SK-N-SH (cell line): ENCODE data around the gene UGDH. TPM values are rescaled to one million over a fixed set of nuclear protein-coding genes. Genes with fewer than 3 reads are reported as not detected.
"Not testable (repeated sequence)": the region's sequence is repeated elsewhere in the genome, so short reads cannot be mapped to it uniquely, and the experiment has no call there.

Source experiments
- CTCF ChIA-PET: fragments of 300-600, 350-600 bp; formaldehyde crosslinking; extraction: SDS; loops from one replicate; lab custom pipeline; 2021; lab: Yijun Ruan, JAX
- POLR2A ChIA-PET: fragments of 350-600 bp; sonication (Branson Sonifier 250); formaldehyde crosslinking; extraction: SDS; loops from one replicate; lab custom pipeline; 2020; ENCODE audit warnings: antibody characterized with exemption, inconsistent platforms; lab: Yijun Ruan, JAX
- DNase-seq: peaks from one replicate; pipeline ENCODE4 v3.0.0; 2012
- H2AFZ ChIP-seq: fragments of 200-600 bp; sonication (generic); 2 replicates; pipeline ENCODE4 v1.8.1; 2016; ENCODE audit warnings: antibody characterized with exemption, mild to moderate bottlenecking, low read depth
- H3F3A ChIP-seq: fragments of 200-600 bp; sonication (generic); replicated peaks from 2 replicates; pipeline ENCODE3; 2016; ENCODE audit warnings: antibody characterized with exemption, mild to moderate bottlenecking; ENCODE audit not compliant: insufficient read depth
- H3K27ac ChIP-seq, 2 experiments: fragments of 200-500 bp in 1 of 2; fragments of 200-600 bp in 1 of 2; sonication (Bioruptor generic) in 1 of 2; sonication (generic), shearing (Covaris generic) in 1 of 2; 2 replicates each; pipeline versions ENCODE4 v1.5.1 to v1.6.1; 2014 to 2016; ENCODE audit warnings: low read depth in 2 of 2, inconsistent platforms in 1 of 2, low read length in 1 of 2, mild to moderate bottlenecking in 1 of 2, mixed read lengths in 1 of 2
- H3K27me3 ChIP-seq: fragments of 200-600 bp; sonication (generic), shearing (Covaris generic); 2 replicates; pipeline ENCODE4 v1.6.1; 2016; ENCODE audit warnings: mixed run types; ENCODE audit not compliant: insufficient read depth
- H3K36me3 ChIP-seq, 2 experiments: fragments of 200-500 bp in 1 of 2; fragments of 200-600 bp in 1 of 2; sonication (Bioruptor generic) in 1 of 2; sonication (generic) in 1 of 2; replicated peaks in 1 of 2; 2 replicates each; pipeline versions ENCODE3 to v1.5.1; 2014 to 2016; ENCODE audit warnings: low read length in 1 of 2, mild to moderate bottlenecking in 1 of 2; ENCODE audit not compliant: insufficient read depth in 2 of 2, control insufficient read depth in 1 of 2
- H3K4me1 ChIP-seq, 2 experiments: fragments of 200-500 bp in 1 of 2; fragments of 200-600 bp in 1 of 2; sonication (Bioruptor generic) in 1 of 2; sonication (generic), shearing (Covaris generic) in 1 of 2; 2 replicates each; pipeline versions ENCODE4 v1.5.1 to v1.6.1; 2014 to 2016; ENCODE audit warnings: low read depth in 1 of 2, low read length in 1 of 2, mixed run types in 1 of 2; ENCODE audit not compliant: insufficient read depth in 2 of 2, control insufficient read depth in 1 of 2
- H3K4me2 ChIP-seq: fragments of 200-600 bp; sonication (generic), shearing (Covaris generic); 2 replicates; pipeline ENCODE4 v1.6.1; 2017; ENCODE audit warnings: mixed run types
- H3K4me3 ChIP-seq, 2 experiments: fragments of 200-500 bp in 1 of 2; fragments of 200-600 bp in 1 of 2; sonication (Bioruptor generic) in 1 of 2; sonication (generic), shearing (Covaris generic) in 1 of 2; 2 replicates each; pipeline versions ENCODE4 v1.5.1 to v1.8.1; 2014 to 2016; ENCODE audit warnings: low read depth in 2 of 2, inconsistent platforms in 1 of 2, low read length in 1 of 2, mild to moderate bottlenecking in 1 of 2, mixed read lengths in 1 of 2, moderate library complexity in 1 of 2
- H3K79me2 ChIP-seq: fragments of 200-600 bp; sonication (generic); 2 replicates; pipeline ENCODE4 v1.8.1; 2017; ENCODE audit warnings: mild to moderate bottlenecking; ENCODE audit not compliant: insufficient read depth
- H3K9ac ChIP-seq: fragments of 200-600 bp; sonication (generic); 2 replicates; pipeline ENCODE4 v1.6.1; 2017; ENCODE audit warnings: mixed run types
- H3K9me2 ChIP-seq: fragments of 200-600 bp; sonication (generic); 2 replicates; pipeline ENCODE4 v1.6.1; 2017; ENCODE audit warnings: mixed run types
- H3K9me3 ChIP-seq: fragments of 200-600 bp; sonication (generic); 2 replicates; pipeline ENCODE4 v1.6.1; 2017; ENCODE audit warnings: mixed run types, mild to moderate bottlenecking, moderate library complexity
- H4K20me1 ChIP-seq: fragments of 200-600 bp; sonication (generic); 2 replicates; pipeline ENCODE4 v1.6.1; 2017; ENCODE audit warnings: mild to moderate bottlenecking, mixed run types; ENCODE audit not compliant: insufficient read depth
- ELF1 ChIP-seq: IDR thresholded peaks from 2 replicates; pipeline ENCODE4 v1.4.0; 2012
- EZH2phosphoT487 ChIP-seq: fragments of 200-600 bp; sonication (generic); IDR thresholded peaks from 2 replicates; pipeline ENCODE4 v1.6.1; 2017; ENCODE audit warnings: low read depth, mixed run types, mild to moderate bottlenecking, antibody characterized with exemption, moderate library complexity, borderline replicate concordance
- FOXJ3 ChIP-seq: sonication (generic); formaldehyde crosslinking; IDR thresholded peaks from 2 replicates; pipeline ENCODE4 v1.5.1; 2020; ENCODE audit warnings: mild to moderate bottlenecking, missing genetic modification reagents
- FOXM1 ChIP-seq: IDR thresholded peaks from 2 replicates; pipeline ENCODE4 v1.4.0; 2012; ENCODE audit warnings: low read depth, mild to moderate bottlenecking
- MXI1 ChIP-seq: IDR thresholded peaks from 2 replicates; pipeline ENCODE4 v1.6.1; 2012; ENCODE audit warnings: mild to moderate bottlenecking, low read depth, low read length, improper control_type of control experiment
- RXRA ChIP-seq: IDR thresholded peaks from 2 replicates; pipeline ENCODE4 v1.4.0; 2012; ENCODE audit warnings: low read depth, mild to moderate bottlenecking, borderline replicate concordance
- TEAD4 ChIP-seq: IDR thresholded peaks from 2 replicates; pipeline ENCODE4 v1.4.0; 2012; ENCODE audit warnings: mild to moderate bottlenecking, borderline replicate concordance; ENCODE audit not compliant: insufficient read depth
- WGBS: methylation state at CpG from one replicate; pipeline ENCODE4 v1.1.6; 2017; ENCODE audit warnings: low lambda C conversion rate; 5-methylcytosine and 5-hydroxymethylcytosine counted together
- polyA plus RNA-seq, 3 experiments: library from polyadenylated mRNA; depleted of rRNA; stranded (reverse); fragments of >200 nt; gene quantifications; 2 replicates each; pipeline ENCODE4 v1.2.3, GENCODE V29; 2012
- TF ChIP-seq, protein P1 (sequence below): fragments of 200-600 bp; sonication (generic); IDR thresholded peaks from 2 replicates; pipeline ENCODE4 v1.6.1; 2017; ENCODE audit warnings: antibody characterized with exemption, mild to moderate bottlenecking, moderate library complexity
- TF ChIP-seq, protein P2 (sequence below): IDR thresholded peaks from 2 replicates; pipeline ENCODE4 v1.4.0; 2012; ENCODE audit warnings: low read depth, borderline replicate concordance
- TF ChIP-seq, protein P3 (sequence below): IDR thresholded peaks from 2 replicates; pipeline ENCODE4 v1.4.0; 2012; ENCODE audit warnings: low read depth

The UGDH gene
- polyA plus RNA-seq, 1 of the 3 experiments (the other 2 are of a cell fraction), result 41.6 TPM

- ChIA-PET POLR2A (no interaction called here), CTCF (no interaction called here)
- H3K9me2 ChIP-seq, result no peaks in the 10 kb centered on the region
- peak overlapping the region in 1 of 2 experiments; percentile 26; a peak in 2 of 4 replicates for H3K27ac ChIP-seq
- no peak for DNase-seq
- no peaks in the 10 kb centered on the region for H3K9me3 ChIP-seq
- no peak overlapping the region for H3K4me3 ChIP-seq
- TF ChIP-seq, protein P1, sequence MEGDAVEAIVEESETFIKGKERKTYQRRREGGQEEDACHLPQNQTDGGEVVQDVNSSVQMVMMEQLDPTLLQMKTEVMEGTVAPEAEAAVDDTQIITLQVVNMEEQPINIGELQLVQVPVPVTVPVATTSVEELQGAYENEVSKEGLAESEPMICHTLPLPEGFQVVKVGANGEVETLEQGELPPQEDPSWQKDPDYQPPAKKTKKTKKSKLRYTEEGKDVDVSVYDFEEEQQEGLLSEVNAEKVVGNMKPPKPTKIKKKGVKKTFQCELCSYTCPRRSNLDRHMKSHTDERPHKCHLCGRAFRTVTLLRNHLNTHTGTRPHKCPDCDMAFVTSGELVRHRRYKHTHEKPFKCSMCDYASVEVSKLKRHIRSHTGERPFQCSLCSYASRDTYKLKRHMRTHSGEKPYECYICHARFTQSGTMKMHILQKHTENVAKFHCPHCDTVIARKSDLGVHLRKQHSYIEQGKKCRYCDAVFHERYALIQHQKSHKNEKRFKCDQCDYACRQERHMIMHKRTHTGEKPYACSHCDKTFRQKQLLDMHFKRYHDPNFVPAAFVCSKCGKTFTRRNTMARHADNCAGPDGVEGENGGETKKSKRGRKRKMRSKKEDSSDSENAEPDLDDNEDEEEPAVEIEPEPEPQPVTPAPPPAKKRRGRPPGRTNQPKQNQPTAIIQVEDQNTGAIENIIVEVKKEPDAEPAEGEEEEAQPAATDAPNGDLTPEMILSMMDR, result no peak
- no peak for TF ChIP-seq MXI1
- TF ChIP-seq FOXJ3 (CRISPR knock-in tag), result no peak
- no peak for TF ChIP-seq EZH2phosphoT487
- TF ChIP-seq RXRA, result no peak
- TF ChIP-seq FOXM1, result no peak
- TF ChIP-seq, protein P2, sequence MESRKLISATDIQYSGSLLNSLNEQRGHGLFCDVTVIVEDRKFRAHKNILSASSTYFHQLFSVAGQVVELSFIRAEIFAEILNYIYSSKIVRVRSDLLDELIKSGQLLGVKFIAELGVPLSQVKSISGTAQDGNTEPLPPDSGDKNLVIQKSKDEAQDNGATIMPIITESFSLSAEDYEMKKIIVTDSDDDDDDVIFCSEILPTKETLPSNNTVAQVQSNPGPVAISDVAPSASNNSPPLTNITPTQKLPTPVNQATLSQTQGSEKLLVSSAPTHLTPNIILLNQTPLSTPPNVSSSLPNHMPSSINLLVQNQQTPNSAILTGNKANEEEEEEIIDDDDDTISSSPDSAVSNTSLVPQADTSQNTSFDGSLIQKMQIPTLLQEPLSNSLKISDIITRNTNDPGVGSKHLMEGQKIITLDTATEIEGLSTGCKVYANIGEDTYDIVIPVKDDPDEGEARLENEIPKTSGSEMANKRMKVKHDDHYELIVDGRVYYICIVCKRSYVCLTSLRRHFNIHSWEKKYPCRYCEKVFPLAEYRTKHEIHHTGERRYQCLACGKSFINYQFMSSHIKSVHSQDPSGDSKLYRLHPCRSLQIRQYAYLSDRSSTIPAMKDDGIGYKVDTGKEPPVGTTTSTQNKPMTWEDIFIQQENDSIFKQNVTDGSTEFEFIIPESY, result no peak
- TF ChIP-seq ELF1, result no peak
- TF ChIP-seq, protein P3, sequence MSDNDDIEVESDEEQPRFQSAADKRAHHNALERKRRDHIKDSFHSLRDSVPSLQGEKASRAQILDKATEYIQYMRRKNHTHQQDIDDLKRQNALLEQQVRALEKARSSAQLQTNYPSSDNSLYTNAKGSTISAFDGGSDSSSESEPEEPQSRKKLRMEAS, result no peak
- TF ChIP-seq TEAD4, result no peak
- H3K4me2 ChIP-seq, result no peak overlapping the region
- no peaks in the 10 kb centered on the region for H4K20me1 ChIP-seq
- 0% methylated on average over 1 of the region's 1 CpG for WGBS
- no peak overlapping the region for H3K9ac ChIP-seq
- H3K4me1 ChIP-seq, result peaks cover 0 to 6% of the 10 kb centered on the region in 2 experiments; a peak in 3 of 4 replicates
- peaks cover 12% of the 10 kb centered on the region for H3F3A ChIP-seq
- no peaks in the 10 kb centered on the region for H3K27me3 ChIP-seq
- no peak overlapping the region for H2AFZ ChIP-seq
- no peaks in the 10 kb centered on the region for H3K79me2 ChIP-seq
- H3K36me3 ChIP-seq, result peaks cover 0 to 3% of the 10 kb centered on the region in 2 experiments
Observed at GRCh38 chr4:39544580-39545315, 17.5 kb upstream of the UGDH start.

DNA sequence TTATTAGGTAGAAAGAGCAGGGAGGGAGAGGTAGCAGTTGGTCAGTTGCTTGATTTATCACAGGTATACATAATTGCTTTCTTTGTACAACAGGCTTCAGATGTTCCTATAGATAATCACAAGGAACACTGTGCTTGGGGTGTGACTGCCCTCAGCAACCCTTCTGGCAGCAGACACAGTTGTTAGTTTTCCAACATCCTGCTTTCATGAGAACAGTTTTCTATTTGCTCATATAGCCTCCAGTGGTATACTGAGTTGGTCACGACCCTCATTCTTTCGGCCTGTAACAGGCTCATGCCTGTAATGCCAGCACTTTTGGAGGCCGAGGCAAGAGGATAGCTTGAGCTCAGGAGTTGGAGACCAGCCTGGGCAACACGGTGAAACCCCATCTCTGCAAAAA lies 16.8 kb upstream of the UGDH start:
- H3F3A ChIP-seq, result peaks cover 12% of the 10 kb centered on the region
- H3K79me2 ChIP-seq, CTCF ChIA-PET, DNase-seq, H3K36me3 ChIP-seq, H2AFZ ChIP-seq, H3K4me3 ChIP-seq, H3K9me2 ChIP-seq, H3K4me1 ChIP-seq, H3K27me3 ChIP-seq, H3K4me2 ChIP-seq, H3K27ac ChIP-seq, H4K20me1 ChIP-seq, H3K9ac ChIP-seq, POLR2A ChIA-PET, H3K9me3 ChIP-seq: not testable (repeated sequence)
- 81% methylated on average over 4 of the region's 4 CpGs for WGBS
